BJ (cell line): ENCODE measurements around the gene TUT7. TPM values are rescaled to one million over a fixed set of nuclear protein-coding genes. Genes with fewer than 3 reads are reported as not detected.

ENCODE experiments used
- CTCF ChIA-PET: fragments of 350-600 bp; formaldehyde crosslinking; extraction: SDS; loops from one replicate; lab custom pipeline; 2021; ENCODE audit warnings: antibody characterized with exemption, inconsistent platforms; lab: Yijun Ruan, JAX
- POLR2A ChIA-PET: fragments of 300-600 bp; sonication (Branson Sonifier 250); formaldehyde crosslinking; extraction: SDS; loops from one replicate; lab custom pipeline; 2021; ENCODE audit warnings: antibody characterized with exemption; lab: Charles Lee
- DNase-seq: peaks from one replicate; pipeline ENCODE4 v3.0.0-alpha.2; 2011; ENCODE audit warnings: low read depth
- H3K27me3 ChIP-seq: 2 replicates; pipeline ENCODE4 v1.6.0; 2011; ENCODE audit warnings: low read length; ENCODE audit not compliant: control insufficient read depth, insufficient read depth
- H3K36me3 ChIP-seq: 2 replicates; pipeline ENCODE4 v1.5.1; 2011; ENCODE audit warnings: low read length; ENCODE audit not compliant: control insufficient read depth, insufficient read depth
- H3K4me3 ChIP-seq: 2 replicates; pipeline ENCODE4 v1.5.1; 2011; ENCODE audit warnings: low read depth, mild to moderate bottlenecking, control low read depth, low read length
- polyA plus RNA-seq: library from polyadenylated mRNA; depleted of rRNA; stranded (reverse); fragments of >200 nt; gene quantifications from 2 replicates; pipeline ENCODE4 v1.2.3, GENCODE V29; 2011
- TF ChIP-seq, protein P1 (sequence below): IDR thresholded peaks from 2 replicates; pipeline ENCODE4 v1.5.1; 2011; ENCODE audit warnings: low read depth, mild to moderate bottlenecking, control low read depth, inconsistent platforms, low read length, moderate library complexity; ENCODE audit not compliant: insufficient read depth

TUT7 gene
- polyA plus RNA-seq, 1 experiment, result 11.5 TPM

DNA sequence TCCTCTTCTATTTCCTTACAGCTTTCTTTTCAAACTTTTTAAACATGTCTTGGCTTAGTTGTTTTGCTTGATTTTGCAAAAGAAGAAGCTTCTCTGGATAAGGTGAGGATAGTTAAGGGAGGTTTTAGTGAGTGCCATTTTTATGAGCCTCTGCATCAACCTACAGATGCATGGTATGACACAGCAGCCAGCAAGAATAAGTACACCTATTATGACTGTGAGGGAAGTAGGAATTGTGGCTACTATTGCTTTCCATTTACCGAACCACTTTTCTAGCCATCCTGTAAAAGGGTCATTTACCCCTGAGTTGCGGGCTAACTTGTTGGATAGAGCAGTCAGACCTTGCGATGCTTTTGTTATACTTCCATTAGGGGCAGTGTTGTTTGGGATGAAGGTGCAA lies 7.0 kb upstream of the TUT7 start:
- ChIA-PET POLR2A (no interaction called here), CTCF (interaction anchor here (1.1 kb wide), 1 partner anchor 15 kb away, joined by 4 read pairs; no protein-coding TSS in a partner anchor)
- H3K4me3 ChIP-seq, result no peak overlapping the region
- no peak for DNase-seq
- no peaks in the 10 kb centered on the region for H3K27me3 ChIP-seq
- no peaks in the 10 kb centered on the region for H3K36me3 ChIP-seq
- TF ChIP-seq, protein P1, sequence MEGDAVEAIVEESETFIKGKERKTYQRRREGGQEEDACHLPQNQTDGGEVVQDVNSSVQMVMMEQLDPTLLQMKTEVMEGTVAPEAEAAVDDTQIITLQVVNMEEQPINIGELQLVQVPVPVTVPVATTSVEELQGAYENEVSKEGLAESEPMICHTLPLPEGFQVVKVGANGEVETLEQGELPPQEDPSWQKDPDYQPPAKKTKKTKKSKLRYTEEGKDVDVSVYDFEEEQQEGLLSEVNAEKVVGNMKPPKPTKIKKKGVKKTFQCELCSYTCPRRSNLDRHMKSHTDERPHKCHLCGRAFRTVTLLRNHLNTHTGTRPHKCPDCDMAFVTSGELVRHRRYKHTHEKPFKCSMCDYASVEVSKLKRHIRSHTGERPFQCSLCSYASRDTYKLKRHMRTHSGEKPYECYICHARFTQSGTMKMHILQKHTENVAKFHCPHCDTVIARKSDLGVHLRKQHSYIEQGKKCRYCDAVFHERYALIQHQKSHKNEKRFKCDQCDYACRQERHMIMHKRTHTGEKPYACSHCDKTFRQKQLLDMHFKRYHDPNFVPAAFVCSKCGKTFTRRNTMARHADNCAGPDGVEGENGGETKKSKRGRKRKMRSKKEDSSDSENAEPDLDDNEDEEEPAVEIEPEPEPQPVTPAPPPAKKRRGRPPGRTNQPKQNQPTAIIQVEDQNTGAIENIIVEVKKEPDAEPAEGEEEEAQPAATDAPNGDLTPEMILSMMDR, result no peak

DNA sequence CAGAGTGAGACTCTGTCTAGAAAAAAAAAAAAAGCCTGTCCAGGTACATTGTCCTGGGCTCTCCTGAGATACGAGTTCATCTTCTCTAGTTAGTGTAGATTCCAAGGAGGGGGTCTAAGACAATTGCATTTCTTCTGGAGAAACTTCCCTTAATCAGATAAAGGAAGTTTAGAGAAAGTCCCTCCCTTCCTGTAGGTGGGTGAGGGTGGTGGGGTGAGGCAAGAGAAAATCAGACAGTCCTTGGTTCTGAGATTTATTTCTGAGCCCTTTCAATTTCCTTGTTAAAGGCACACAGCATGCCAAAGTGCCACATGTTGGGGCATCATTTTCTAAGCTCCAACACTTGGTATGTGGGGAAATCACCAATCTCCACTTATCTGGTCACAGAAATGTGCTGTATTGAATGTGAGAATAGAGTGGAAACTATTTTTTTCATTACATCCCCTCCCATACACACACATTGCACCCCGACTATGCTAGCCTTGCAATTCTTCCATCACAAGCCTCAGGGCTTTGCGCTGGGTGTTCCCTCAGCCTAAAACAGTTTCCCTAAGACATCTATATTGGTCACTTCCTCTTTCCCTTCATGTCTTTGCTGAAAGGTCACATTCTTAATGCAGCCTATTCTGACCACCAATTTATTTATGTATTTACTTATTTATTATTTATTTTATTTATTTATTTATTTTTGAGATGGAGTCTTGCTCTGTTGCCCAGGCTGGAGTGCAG lies 5.1 kb upstream of the TUT7 start:
- POLR2A ChIA-PET, result no interaction called here
- no peak for DNase-seq
- Histone ChIP-seq H3K27me3 (no peaks in the 10 kb centered on the region), H3K36me3 (no peaks in the 10 kb centered on the region), H3K4me3 (no peak overlapping the region)
- TF ChIP-seq, protein P1, result no peak
- CTCF ChIA-PET, result interaction anchor here (1.4 kb wide), 1 partner anchor 11 kb away, joined by 4 read pairs; no protein-coding TSS in a partner anchor

DNA sequence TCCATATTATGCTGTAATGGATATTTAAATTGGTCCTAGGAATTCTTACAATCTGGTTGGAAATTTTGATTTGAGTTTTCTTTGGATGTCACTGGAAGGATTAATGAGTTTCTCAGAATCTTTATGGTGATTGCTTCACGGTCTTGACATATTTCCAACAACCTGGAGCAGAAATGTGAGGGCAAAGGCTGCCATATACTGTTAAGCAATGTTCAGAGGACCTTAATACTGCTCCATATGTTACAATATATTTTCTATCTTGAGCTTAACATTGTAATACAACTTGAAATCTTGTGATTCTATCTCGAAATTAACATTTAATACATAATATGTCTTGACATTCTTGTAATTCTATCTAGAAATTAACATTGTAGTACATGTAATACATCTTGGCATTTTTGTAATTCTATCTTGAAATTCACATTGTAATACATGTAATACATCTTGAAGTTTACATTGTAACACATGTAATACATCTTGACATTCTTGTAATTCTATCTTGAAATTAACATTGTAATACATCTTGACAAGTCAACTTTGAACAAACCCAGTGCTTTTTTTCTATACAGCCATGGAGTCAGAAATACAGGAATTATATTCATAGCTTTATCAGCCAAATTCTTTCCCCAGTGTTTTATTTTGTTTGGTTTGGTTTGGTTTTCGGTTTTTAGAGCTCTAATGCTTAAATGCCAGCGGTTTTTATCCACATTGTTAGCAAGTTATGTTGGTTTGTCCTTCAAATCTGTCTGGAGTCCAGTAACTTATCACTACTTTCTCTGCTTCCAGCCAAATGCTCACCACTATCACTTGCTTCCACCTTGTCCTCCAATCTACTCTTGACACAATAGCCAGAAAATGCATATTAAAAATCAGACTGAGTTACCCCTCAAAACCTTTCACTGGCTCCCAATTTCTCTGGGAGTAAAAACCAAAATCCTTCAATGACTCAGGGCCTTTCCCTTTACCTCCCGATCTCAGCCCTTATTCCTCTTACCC lies 3.0 kb upstream of the TUT7 start:
- DNase-seq, result no peak
- no peak overlapping the region for H3K4me3 ChIP-seq
- H3K27me3 ChIP-seq, result no peaks in the 10 kb centered on the region
- TF ChIP-seq, protein P1, result no peak
- ChIA-PET POLR2A (no interaction called here), CTCF (interaction anchor here (1.1 kb wide), 1 partner anchor 11 kb away, joined by 3 read pairs; no protein-coding TSS in a partner anchor)
- H3K36me3 ChIP-seq, result no peaks in the 10 kb centered on the region

DNA sequence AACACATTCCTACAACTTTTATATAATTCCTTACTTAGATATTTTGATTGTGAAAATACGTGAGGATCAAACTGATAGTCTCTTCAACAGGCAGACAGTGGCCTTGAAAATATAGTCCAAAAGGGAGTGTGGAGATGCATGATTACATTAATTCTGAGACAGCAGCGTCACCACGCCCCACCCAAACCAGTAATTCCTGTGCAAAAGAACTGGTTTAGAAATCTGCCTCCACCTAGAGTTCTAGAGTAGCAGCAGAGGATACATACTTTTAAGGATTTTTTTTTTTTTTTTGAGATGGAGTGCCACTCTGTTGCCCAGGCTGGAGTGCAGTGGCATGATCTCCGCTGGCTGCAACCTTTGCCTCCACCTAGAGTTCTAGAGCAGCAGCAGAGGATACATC lies 1.6 kb upstream of the TUT7 start:
- Histone ChIP-seq H3K36me3 (peaks cover 1% of the 10 kb centered on the region), H3K27me3 (no peaks in the 10 kb centered on the region), H3K4me3 (no peak overlapping the region)
- TF ChIP-seq, protein P1, result no peak
- POLR2A ChIA-PET, result no interaction called here
- CTCF ChIA-PET, result no interaction called here
- DNase-seq, result no peak

DNA sequence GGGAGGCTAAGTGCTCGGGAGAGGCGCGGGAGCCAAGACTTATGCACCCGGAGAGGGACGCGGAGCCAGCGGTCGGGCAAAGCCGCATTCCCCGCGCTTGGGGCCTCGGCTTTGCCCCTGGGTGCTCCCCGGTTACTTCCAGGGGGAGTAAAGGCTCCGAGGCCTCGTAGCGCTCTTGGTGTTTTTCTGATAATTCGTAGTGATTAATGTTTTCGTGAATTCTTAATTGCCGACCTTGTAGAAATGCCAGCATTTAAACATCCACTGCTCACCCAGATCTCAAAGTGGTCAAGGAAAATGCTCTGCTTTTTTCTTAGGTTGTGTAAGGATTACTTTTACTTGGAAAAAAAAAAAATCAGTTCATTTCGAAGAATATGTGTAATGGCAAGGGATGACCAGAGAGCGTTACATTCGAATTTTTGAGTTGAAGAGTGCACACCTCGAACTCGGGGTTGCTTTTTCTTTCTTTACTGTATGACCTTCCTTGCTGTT lies 654 bp upstream of the TUT7 start:
- Histone ChIP-seq H3K4me3 (peak overlapping the region; percentile 96), H3K36me3 (peaks cover 2% of the 10 kb centered on the region), H3K27me3 (no peaks in the 10 kb centered on the region)
- POLR2A ChIA-PET, result no interaction called here
- DNase-seq, result no peak
- TF ChIP-seq, protein P1, result 0 out of 2 replicates have a peak, but pooled peaks have one; percentile 9
- CTCF ChIA-PET, result no interaction called here
